GM15510 (cell line): ENCODE data around the gene RBM26.

ENCODE experiments used
- POLR2A ChIP-seq: IDR thresholded peaks from 3 replicates; pipeline ENCODE4 v1.6.1; 2011; ENCODE audit warnings: borderline replicate concordance; ENCODE audit not compliant: insufficient read length; ENCODE audit errors: extremely low read depth

Gene RBM26

DNA sequence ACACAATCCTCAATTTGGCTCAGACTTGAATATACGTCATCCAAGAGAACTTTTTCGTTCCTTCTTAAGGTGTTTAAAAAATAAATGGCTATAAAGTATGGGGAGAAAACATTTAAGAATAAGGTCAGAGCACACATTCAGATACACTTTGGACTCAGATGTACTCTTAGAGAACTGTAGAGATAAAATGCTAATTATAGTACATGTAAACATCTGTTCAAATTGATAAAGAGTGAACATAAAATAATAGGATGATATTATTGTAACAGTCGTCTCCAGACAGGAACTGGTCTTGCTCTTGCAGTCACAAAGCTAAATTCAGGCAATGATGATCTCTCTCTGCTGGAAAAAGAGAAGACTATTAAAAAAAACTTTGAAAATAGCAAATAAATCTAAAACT is 91.4 kb downstream of the RBM26 start:
- no peak for TF ChIP-seq POLR2A

- no peak for TF ChIP-seq POLR2A
Measured at GRCh38 chr13:79312340-79312855, 93.7 kb downstream of the RBM26 start.

GRCh38 chr13:79311386-79311785 is 94.7 kb downstream of the RBM26 start:
- TF ChIP-seq POLR2A = no peak

GRCh38 chr13:79309690-79310089 is 96.4 kb downstream of the RBM26 start:
- TF ChIP-seq POLR2A = no peak

GRCh38 chr13:79307866-79308298 is 98.2 kb downstream of the RBM26 start:
- TF ChIP-seq POLR2A = no peak

DNA sequence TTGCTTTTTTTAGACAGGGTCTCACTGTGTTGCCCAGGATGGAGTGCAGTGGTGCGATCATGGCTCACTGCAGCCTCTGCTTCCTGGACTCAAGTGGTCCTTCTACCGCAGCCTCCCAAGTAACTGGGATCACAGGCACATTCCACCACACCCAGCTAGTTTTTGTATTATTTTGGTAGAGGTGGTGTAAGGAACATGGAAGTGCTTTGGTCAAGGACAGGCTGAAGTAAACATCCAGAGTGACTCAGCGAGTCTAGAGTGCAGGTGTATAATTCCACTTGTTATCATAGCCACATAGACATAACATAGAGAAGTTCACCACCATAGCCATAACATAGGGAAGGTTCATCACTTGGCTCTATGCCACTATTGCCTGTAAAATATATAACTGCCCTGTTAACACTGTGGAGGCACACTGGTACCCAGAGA is 98.6 kb downstream of the RBM26 start:
- TF ChIP-seq POLR2A = no peak

DNA sequence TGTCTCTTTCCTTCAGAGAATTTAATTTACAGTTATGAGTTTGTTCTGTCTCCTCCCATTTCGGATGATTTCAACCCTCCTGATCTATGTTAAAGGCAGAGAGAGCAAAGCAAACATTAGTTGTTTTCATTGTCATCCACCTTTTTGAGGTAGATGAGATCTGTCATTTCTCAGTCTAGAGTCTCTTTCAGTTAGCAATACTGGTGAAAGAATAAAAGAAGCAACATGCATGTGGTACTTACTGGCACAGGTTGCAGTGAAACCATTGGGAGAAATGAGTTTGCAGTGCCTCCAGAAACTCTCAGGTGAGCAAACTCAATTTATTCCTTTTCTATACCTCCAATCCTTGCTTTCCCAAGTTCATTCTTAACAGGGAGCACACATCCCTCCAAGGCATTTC is 99.4 kb downstream of the RBM26 start:
- TF ChIP-seq POLR2A = no peak

DNA sequence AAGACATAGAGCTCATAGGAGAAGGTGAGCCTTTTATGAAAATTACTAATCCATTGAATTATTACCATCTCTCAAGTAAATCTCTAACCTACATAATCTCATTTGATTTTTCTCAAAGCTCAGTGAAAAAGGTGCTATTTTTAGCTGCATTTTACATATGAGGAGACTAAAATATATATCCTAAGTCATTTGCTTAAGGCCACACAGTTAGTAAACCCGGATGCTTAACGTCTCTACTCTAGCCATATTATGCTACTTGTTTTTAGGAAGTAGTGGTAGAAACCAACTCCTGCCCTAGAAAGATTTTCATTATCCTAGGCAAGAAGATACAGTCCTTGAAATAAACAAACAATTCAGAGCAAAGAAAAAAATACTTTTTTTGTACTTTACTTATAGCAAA is 108.9 kb downstream of the RBM26 start:
- TF ChIP-seq POLR2A = no peak

- no peak for TF ChIP-seq POLR2A
Measured at GRCh38 chr13:79295906-79296706, 109.9 kb downstream of the RBM26 start.

GRCh38 chr13:79290595-79291244 is 115.3 kb downstream of the RBM26 start:
- no peak for TF ChIP-seq POLR2A

- TF ChIP-seq POLR2A = no peak
Measured at GRCh38 chr13:79289571-79289970, 116.5 kb downstream of the RBM26 start.

GRCh38 chr13:79287939-79288795 is 117.9 kb downstream of the RBM26 start:
- TF ChIP-seq POLR2A = no peak

GRCh38 chr13:79285159-79285558 is 120.9 kb downstream of the RBM26 start:
- TF ChIP-seq POLR2A = no peak

GRCh38 chr13:79283742-79284141 is 122.3 kb downstream of the RBM26 start:
- TF ChIP-seq POLR2A = no peak

DNA sequence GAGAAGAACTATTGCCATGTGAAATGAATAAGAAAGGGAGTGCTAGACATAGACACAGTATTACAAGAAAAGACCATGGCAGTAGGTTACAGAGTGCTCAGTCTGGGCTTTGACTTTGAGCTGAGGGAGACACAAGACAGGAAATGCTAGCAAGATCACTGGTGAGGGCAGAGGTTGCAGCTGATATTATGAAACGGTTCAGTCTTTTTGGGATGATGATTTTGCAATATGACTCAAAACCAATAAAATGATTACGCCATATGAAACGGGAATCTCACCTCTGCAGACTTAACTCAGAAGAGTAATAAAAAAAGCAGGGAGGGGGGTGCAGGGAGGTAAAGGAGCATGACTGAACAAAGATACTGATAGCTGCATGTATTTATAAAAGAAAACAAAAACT is 123.1 kb downstream of the RBM26 start:
- no peak for TF ChIP-seq POLR2A
